ENCODE results near the gene ERGIC1. TPM values are rescaled to one million over a fixed set of nuclear protein-coding genes. Genes with fewer than 3 reads are reported as not detected.
"Not testable (repeated sequence)": the region's sequence is repeated elsewhere in the genome, so short reads cannot be mapped to it uniquely, and the experiment has no call there.

ERGIC1 gene
- total RNA-seq, 1 experiment from 2014 or later: 202 TPM

GRCh38 chr5:172861461-172861860 lies 27.4 kb downstream of the ERGIC1 start:
- H3K4me3 ChIP-seq: no peak overlapping the region
- no peak for DNase-seq (ENCODE audit: low read depth in 1 of 2, low spot score in 2 of 2)
- H3K27ac ChIP-seq: no peak overlapping the region
- peaks cover 41% of the 10 kb centered on the region for H3K4me1 ChIP-seq (replicated peaks)
- no peaks in the 10 kb centered on the region for H3K9me3 ChIP-seq (replicated peaks)
- H3K27me3 ChIP-seq (replicated peaks): no peaks in the 10 kb centered on the region
- peaks cover 30% of the 10 kb centered on the region for H3K36me3 ChIP-seq

GRCh38 chr5:172862165-172862801 lies 28.2 kb downstream of the ERGIC1 start:
- H3K9me3 ChIP-seq (replicated peaks): no peaks in the 10 kb centered on the region
- H3K36me3 ChIP-seq: peaks cover 22% of the 10 kb centered on the region
- no peaks in the 10 kb centered on the region for H3K27me3 ChIP-seq (replicated peaks)
- peaks cover 44% of the 10 kb centered on the region for H3K4me1 ChIP-seq (replicated peaks)
- H3K27ac ChIP-seq: no peak overlapping the region
- no peak overlapping the region for H3K4me3 ChIP-seq
- DNase-seq (ENCODE audit: low read depth in 1 of 2, low spot score in 2 of 2): no peak

GRCh38 chr5:172864171-172864570 lies 30.1 kb downstream of the ERGIC1 start:
- Histone ChIP-seq H3K4me1 (replicated peaks) (peaks cover 48% of the 10 kb centered on the region), H3K36me3 (peaks cover 16% of the 10 kb centered on the region)
- H3K4me3 ChIP-seq; DNase-seq (ENCODE audit: low read depth in 1 of 2, low spot score in 2 of 2); H3K27ac ChIP-seq; H3K9me3 ChIP-seq (replicated peaks); H3K27me3 ChIP-seq (replicated peaks): not testable (repeated sequence)

- H3K27ac ChIP-seq: no peak overlapping the region
- H3K4me3 ChIP-seq: no peak overlapping the region
- no peaks in the 10 kb centered on the region for H3K27me3 ChIP-seq (replicated peaks)
- no peaks in the 10 kb centered on the region for H3K9me3 ChIP-seq (replicated peaks)
- no peak for DNase-seq (ENCODE audit: low read depth in 1 of 2, low spot score in 2 of 2)
- H3K4me1 ChIP-seq (replicated peaks): peaks cover 48% of the 10 kb centered on the region
- H3K36me3 ChIP-seq: peaks cover 16% of the 10 kb centered on the region
Measured at GRCh38 chr5:172864747-172865146, 30.7 kb downstream of the ERGIC1 start.

- H3K36me3 ChIP-seq: peaks cover 12% of the 10 kb centered on the region
- DNase-seq (ENCODE audit: low read depth in 1 of 2, low spot score in 2 of 2): no peak
- H3K4me3 ChIP-seq: no peak overlapping the region
- no peak overlapping the region for H3K27ac ChIP-seq
- H3K9me3 ChIP-seq (replicated peaks): no peaks in the 10 kb centered on the region
- peaks cover 49% of the 10 kb centered on the region for H3K4me1 ChIP-seq (replicated peaks)
- H3K27me3 ChIP-seq (replicated peaks): no peaks in the 10 kb centered on the region
Measured at GRCh38 chr5:172866378-172866777, 32.3 kb downstream of the ERGIC1 start.

GRCh38 chr5:172866802-172867748 lies 33.0 kb downstream of the ERGIC1 start:
- Histone ChIP-seq H3K4me1 (replicated peaks) (peaks cover 56% of the 10 kb centered on the region), H3K9me3 (replicated peaks) (no peaks in the 10 kb centered on the region), H3K27me3 (replicated peaks) (no peaks in the 10 kb centered on the region), H3K36me3 (peaks cover 16% of the 10 kb centered on the region), H3K27ac (no peak overlapping the region), H3K4me3 (no peak overlapping the region)
- no peak for DNase-seq (ENCODE audit: low read depth in 1 of 2, low spot score in 2 of 2)

GRCh38 chr5:172867761-172868435 lies 33.8 kb downstream of the ERGIC1 start:
- H3K4me1 ChIP-seq (replicated peaks): peaks cover 59% of the 10 kb centered on the region
- no peak for DNase-seq (ENCODE audit: low read depth in 1 of 2, low spot score in 2 of 2)
- H3K9me3 ChIP-seq (replicated peaks): no peaks in the 10 kb centered on the region
- H3K36me3 ChIP-seq: peaks cover 15% of the 10 kb centered on the region
- peak overlapping the region; percentile 71 for H3K27ac ChIP-seq
- H3K4me3 ChIP-seq: no peak overlapping the region
- H3K27me3 ChIP-seq (replicated peaks): no peaks in the 10 kb centered on the region

GRCh38 chr5:172868436-172868923 lies 34.4 kb downstream of the ERGIC1 start:
- H3K36me3 ChIP-seq: peaks cover 17% of the 10 kb centered on the region
- peak overlapping the region; percentile 71 for H3K27ac ChIP-seq
- DNase-seq (ENCODE audit: low read depth in 1 of 2, low spot score in 2 of 2): peak in 1 of 2 experiments; percentile 75
- H3K27me3 ChIP-seq (replicated peaks): no peaks in the 10 kb centered on the region
- no peak overlapping the region for H3K4me3 ChIP-seq
- H3K4me1 ChIP-seq (replicated peaks): peaks cover 65% of the 10 kb centered on the region
- H3K9me3 ChIP-seq (replicated peaks): no peaks in the 10 kb centered on the region

- H3K4me1 ChIP-seq (replicated peaks): peaks cover 71% of the 10 kb centered on the region
- no peaks in the 10 kb centered on the region for H3K9me3 ChIP-seq (replicated peaks)
- H3K36me3 ChIP-seq: peaks cover 20% of the 10 kb centered on the region
- H3K27ac ChIP-seq: peak overlapping the region; percentile 71
- peak; percentile 89 to 94 for DNase-seq (ENCODE audit: low read depth in 1 of 2, low spot score in 2 of 2)
- H3K27me3 ChIP-seq (replicated peaks): no peaks in the 10 kb centered on the region
- no peak overlapping the region for H3K4me3 ChIP-seq
Measured at GRCh38 chr5:172868924-172869591, 35.0 kb downstream of the ERGIC1 start.

GRCh38 chr5:172869691-172870090 lies 35.6 kb downstream of the ERGIC1 start:
- H3K4me1 ChIP-seq (replicated peaks): peaks cover 74% of the 10 kb centered on the region
- H3K36me3 ChIP-seq: peaks cover 20% of the 10 kb centered on the region
- H3K27ac ChIP-seq: peak overlapping the region; percentile 71
- no peaks in the 10 kb centered on the region for H3K27me3 ChIP-seq (replicated peaks)
- H3K4me3 ChIP-seq: no peak overlapping the region
- no peak for DNase-seq (ENCODE audit: low read depth in 1 of 2, low spot score in 2 of 2)
- no peaks in the 10 kb centered on the region for H3K9me3 ChIP-seq (replicated peaks)

- H3K27ac ChIP-seq: peak overlapping the region; percentile 71
- H3K27me3 ChIP-seq (replicated peaks): no peaks in the 10 kb centered on the region
- H3K9me3 ChIP-seq (replicated peaks): no peaks in the 10 kb centered on the region
- peaks cover 20% of the 10 kb centered on the region for H3K36me3 ChIP-seq
- no peak overlapping the region for H3K4me3 ChIP-seq
- DNase-seq (ENCODE audit: low read depth in 1 of 2, low spot score in 2 of 2): peak; percentile 68 to 75
- peaks cover 79% of the 10 kb centered on the region for H3K4me1 ChIP-seq (replicated peaks)
Measured at GRCh38 chr5:172870291-172870714, 36.3 kb downstream of the ERGIC1 start.

GRCh38 chr5:172870715-172871461 lies 36.8 kb downstream of the ERGIC1 start:
- no peaks in the 10 kb centered on the region for H3K27me3 ChIP-seq (replicated peaks)
- peaks cover 20% of the 10 kb centered on the region for H3K36me3 ChIP-seq
- peak overlapping the region; percentile 71 for H3K27ac ChIP-seq
- H3K9me3 ChIP-seq (replicated peaks): no peaks in the 10 kb centered on the region
- no peak overlapping the region for H3K4me3 ChIP-seq
- H3K4me1 ChIP-seq (replicated peaks): peaks cover 85% of the 10 kb centered on the region
- DNase-seq (ENCODE audit: low read depth in 1 of 2, low spot score in 2 of 2): no peak

Measured in SJSA1 (cell line).